LHCN-M2 (cell line): ENCODE results near the gene HSD17B10. TPM values are rescaled to one million over a fixed set of nuclear protein-coding genes. Genes with fewer than 3 reads are reported as not detected.
A peak's percentile ranks its signal among the peaks of the same experiment; 100 is the strongest.
"Not testable (repeated sequence)": the region's sequence is repeated elsewhere in the genome, so short reads cannot be mapped to it uniquely, and the experiment has no call there.

Source experiments
- DNase-seq: peaks from one replicate; pipeline ENCODE4 v3.0.0-alpha.2; 2012; ENCODE audit warnings: low read depth
- polyA plus RNA-seq: library from polyadenylated mRNA; unstranded; fragments of >200 nt; gene quantifications from one replicate; pipeline ENCODE4 v1.2.1, GENCODE V29; 2012; ENCODE audit warnings: missing spikeins
- total RNA-seq: library from RNA; depleted of rRNA; stranded (reverse); fragments of >200 nt; gene quantifications from 2 replicates; pipeline ENCODE4 v1.2.3, GENCODE V29; 2014; rRNA removed

The HSD17B10 gene
- total RNA-seq = 68.3 and 76.3 TPM in 2 replicates
- 123 TPM for polyA plus RNA-seq

DNA sequence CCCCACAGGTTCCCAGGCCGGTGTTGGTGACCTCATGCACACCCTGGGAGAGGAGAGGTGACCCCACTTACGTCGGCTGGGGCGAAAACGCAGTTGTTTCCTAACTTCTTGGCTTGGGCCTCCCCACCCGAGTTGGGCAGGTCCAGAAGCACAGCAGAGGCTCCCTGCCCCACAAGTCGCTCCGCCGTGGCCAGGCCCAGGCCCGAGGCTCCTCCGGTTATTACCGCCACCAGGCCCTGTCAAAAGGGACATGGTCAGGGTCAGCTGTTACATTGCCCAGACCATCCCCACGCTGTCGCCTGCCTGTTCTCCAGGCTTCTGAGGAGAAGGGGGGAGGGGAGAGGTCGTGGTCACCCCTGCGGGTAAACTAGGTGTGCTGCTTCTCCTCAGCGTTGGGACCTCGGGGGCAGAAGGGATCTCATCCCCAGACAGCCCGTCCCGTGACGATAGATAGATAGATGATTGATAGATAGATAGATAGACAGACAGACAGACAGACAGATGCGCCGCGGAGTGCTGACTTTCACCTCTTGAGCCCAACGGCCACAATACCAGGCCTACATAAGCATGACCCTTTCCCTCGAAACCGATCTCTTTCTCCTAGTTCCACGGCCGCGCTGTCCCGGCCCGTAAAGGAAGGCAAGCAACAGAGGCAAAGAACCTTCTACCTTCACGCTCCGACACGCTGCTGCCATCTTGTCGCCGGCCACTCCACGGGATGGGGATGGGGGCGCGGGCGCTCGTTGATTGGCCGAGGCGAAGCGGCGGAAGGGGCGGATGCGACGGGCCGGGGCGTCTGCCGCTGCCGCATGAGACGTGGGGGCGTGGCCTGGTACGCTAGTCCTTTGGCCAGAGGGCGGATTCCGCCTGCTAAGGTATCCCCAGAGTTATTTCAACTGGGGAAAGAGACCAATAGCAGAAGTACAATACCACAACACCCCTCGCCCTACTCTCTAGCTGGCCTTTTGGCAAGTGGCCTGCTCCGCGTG is at the start of gene HSD17B10:
Gene HSD17B10, minus strand, starts transcription at position 720 of the 989 bp plus-strand sequence. Its CDS starts 25 bp downstream, at position 695.
- peak; percentile 66 for DNase-seq

DNA sequence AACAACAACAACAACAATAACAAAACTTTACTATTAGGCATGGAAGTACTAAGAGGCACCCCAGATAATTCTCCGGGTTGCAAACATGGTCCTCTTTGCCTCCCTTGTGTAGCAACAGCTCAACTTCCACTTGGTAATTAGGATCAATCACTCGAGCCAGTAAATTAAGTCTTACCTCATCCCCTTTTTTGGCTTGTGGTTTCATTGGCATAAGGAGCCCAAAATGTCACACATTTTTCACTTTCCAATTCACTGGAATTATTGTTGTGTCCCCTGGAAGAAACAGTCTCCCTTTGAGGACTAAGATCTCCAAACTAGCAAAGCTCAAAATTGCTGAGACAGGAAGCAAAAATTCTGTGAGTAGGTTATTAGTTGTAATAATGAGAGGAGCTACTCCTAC is 49.2 kb upstream of the HSD17B10 start:
- no peak for DNase-seq

DNA sequence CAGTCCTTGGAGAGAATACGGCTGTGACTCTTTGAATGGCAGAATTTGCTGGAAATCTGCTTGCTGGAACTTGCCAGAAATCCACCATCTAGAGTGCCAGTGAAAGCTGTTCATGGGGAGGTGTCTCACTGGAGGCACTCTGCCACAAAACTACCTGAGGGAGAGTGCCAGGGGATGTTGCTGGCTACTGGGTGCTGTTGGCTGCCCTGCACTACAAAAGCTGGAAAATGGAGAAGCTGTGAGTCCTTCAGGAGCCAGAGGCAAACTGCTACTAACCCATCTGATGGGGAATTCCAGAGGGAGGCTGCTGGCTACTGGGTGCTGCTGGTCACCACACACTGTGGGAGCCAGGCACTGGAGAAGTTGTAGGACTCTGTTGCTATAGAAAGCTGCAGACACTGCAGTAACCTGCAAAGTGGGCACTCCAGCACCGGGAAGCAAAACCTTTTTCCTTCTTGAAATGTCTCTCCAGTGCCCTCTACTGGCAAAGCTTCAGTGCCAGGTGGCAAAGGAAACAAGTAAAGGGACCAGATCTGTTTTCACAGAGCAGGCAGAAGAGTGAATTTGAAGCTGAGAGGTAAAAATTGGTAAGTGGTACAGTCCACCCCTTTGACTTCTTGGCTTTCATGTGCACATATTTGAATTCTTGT is 47.8 kb upstream of the HSD17B10 start:
- peak; percentile 50 for DNase-seq

DNA sequence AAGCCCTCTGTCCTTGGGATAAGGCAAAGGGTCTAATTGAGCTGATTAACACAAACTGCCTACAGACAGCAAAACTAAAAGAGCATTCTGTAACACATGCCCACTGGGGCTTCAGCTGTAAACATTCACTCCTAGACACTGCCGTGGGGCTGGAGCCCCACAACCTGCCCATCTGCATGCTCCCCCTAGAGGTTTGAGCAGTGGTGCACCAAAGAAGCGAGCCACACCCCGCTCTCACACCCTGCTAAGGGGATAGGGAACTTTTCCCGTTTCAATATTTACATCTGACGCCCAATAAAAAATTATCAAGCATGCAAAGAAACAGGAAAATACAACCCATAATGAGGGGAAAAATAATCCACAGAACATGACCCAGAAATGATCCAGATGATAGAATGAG is 46.9 kb upstream of the HSD17B10 start:
- no peak for DNase-seq

DNA sequence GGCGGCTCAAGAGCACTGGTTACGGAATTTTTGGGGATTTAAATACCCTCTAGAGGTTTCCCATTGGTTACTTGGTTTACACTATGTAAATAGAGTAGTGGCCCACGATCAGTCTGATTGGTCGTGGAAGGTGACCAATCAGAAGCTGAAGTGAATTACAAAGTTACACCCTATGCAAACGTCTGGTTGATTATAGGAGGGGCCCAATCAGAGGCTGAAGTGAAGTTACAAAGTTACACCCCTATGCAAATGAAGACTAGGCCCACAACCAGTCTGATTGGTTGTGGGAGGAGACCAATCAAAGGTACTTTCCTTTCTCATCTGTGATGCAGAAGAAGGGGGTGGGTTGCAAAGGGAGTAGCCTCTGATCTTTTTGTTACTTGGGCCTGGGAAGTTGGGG is 45.1 kb upstream of the HSD17B10 start:
- peak; percentile 13 for DNase-seq

DNA sequence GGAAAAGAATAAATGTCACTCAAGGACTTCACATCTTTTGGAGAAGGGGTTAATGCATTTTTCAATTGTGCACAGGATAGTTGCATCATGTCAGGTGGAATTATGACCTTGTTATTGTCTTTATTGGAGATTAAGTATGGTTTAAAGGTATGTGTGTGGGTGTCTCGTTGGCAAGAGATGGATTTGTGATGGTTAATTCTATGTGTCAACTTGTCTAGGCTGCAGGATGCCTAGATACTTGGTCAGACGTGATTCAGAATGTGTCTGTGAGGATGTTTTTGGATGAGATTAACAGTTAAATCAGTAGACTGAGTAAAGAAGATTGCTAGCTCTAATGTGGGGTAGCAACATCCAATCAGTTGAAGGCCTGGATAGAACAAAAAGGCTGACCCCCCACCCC is 42.2 kb upstream of the HSD17B10 start:
- DNase-seq = peak; percentile 17

DNA sequence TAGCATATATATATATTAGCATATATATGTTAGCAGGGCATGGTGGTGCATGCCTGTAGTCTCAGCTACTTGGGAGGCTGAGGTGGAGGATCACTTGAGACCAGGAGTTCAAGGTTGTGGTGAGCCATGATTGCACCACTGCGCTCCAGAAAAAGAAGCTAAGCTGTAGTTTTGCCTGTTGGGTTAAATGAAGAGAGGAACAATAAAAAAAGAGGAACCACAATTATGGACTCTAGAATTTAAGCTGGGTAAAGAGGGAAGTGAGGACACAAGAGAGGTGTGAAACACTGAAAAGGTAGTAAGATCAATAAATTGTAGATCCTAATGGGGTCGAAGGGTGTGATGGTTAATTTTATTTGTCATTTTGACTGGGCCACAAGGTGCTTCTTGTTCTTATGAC is 40.5 kb upstream of the HSD17B10 start:
- no peak for DNase-seq

DNA sequence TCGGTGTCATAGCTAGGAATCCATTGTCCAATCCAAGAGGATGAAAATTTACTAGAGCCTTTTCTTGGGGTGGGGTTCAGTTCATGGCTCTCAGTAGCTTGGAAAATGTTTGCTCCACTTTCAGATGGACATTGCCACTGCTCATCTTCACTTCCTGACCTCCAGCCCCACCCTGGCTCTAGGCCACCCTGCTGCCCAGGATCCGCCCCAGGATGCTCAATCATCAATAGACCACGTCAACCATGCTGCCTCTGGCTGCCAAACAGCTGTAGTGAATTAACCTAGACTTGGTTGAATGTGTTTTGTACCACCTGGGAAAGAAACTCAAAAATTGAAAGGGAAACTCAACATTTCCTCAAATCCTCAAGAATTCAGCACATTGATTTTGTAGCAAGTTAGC is 37.2 kb upstream of the HSD17B10 start:
- no peak for DNase-seq

DNA sequence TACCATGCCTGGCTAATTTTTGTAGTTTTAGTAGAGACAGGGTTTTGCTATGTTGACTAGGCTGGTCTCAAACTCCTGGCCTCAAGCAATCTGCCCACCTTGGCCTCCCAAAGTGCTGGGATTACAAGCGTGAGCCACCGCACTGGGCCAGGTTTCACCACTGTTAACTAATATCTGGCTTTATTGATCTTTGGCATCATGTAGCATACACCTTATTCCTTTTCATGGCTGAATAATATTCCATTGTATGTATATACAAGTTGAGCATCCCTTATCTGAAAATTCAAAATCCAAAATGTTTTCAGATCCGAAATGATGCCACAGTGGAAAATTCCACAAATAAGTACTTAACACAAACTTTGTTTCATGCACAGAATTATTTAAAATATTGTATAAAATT is 34.5 kb upstream of the HSD17B10 start:
- DNase-seq = not testable (repeated sequence)

DNA sequence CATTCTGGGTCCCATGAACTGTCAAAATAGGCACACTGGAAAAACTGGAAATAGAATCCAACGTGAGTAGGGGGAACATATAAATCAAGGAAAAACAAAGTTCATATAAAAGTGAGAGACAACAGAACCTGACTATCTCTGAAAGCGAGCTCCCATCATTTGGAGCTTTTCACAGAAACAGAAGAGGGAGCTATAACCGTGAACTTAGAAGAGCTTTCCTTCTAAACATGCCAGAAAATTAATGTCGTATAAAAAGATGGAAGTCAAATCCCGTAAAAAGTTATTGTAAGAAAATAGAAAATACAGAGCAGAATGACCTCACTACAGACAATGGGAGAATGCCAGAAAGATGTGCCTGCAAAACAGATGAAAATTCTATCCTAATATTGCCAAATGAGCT is 23.9 kb upstream of the HSD17B10 start:
- DNase-seq = peak; percentile 34

DNA sequence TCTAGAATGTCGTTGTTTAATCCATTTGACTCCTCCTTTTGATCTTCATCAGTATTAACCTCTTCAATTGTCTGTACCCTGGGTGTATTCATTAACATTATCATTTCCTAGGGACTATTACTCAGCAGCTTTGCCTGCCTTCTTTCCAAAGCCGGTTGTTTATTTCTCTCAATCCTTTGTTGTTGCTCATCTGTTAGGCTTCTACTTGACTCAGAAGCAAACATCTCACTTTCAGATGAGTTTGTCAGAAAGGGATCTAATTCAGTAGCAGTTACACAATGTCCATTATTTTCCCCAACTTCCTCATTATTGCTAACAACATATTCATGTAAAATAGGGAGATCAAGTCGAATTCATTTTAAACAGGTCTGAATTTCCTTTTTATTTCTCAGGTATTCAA is 22.1 kb upstream of the HSD17B10 start:
- peak; percentile 61 for DNase-seq

DNA sequence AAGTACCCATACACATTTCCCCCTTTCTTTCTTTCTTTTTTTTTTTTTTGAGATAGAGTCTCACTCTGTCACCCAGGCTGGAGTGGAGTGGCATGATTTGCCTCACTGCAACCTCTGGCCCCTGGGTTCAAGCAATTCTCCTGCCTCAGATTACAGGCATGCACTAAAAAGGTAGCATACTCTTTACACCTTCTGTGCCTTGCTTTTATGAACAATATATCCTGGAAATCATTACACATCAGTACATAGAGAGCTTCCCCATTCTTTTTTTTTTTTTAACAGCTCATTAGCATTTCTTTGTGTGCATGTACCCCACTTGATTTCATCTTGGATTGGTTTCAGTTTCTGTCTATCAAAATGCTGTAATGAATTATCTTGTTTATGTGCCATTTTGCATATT is 18.6 kb upstream of the HSD17B10 start:
- no peak for DNase-seq

DNA sequence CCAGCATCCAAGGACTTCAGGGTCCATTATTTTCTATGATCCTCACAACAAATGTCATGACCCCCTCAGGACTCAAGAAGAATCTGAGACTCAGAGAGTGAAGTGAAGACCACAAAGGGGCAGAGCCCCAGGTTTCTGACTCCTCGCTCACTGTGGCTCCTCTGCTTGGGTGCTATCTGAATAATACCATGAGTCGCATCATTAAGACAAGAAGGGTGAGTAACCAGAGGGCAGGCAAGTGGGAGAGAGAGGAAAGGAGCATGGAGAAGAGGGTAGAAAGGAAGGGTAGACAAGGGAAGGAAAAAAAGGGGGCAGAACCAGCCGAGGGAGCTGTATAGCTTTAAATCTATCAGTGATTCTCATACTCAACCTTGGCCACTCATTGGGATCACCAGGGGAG is 15.5 kb upstream of the HSD17B10 start:
- DNase-seq = no peak

DNA sequence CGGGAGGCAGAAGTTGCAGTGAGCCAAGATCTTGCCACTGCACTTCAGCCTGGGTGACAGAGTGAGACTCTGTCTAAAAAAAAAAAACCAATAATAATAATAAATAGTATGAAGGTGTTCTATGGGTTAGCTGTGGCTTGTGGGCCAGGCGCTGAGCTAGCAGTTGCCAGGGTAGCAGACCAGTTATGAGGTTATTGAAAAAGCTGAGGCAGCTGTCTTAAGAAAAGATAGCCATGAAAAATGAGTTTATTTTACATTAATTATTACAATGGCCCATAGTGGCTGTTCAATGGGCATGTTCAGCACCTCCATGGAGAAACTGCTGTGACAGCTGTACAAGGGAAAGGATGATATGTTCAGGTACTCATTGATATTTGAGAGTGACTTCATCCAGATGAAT is 13.3 kb upstream of the HSD17B10 start:
- no peak for DNase-seq

DNA sequence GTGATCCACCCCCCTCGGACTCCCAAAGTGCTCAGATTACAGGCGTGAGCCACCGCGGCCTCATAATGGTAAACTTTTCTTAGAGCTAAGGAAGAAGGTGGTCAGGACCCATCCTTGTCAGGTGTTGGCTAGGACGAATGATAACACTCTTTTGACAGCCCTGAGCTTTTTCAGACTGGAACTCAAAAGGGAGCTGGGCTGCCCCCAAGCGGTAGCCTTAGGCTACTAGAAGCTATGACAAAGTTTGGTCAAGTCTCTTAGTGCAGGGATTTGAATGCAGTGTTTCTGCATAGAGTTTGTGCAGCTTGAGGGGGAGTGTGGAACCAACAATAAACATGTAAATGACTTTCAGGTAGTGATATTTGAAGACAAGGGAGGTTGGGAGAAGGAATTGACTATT is 11.8 kb upstream of the HSD17B10 start:
- DNase-seq = peak; percentile 26

DNA sequence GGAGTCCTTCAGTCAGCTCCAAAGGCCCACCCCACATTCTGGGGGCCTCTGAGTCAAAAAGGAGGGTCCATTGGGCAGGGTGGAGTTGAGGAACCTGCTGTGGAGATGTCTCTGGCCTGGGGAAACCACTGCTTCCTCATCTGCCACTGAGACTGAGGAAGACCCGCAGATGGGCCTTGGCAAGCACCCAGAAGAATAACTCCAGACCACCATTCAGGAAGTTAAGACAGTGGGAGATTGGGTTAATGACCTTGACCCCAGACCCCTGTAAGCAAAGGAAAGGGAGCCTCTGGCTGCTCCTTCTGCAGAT is 8.1 kb upstream of the HSD17B10 start:
- DNase-seq = no peak

DNA sequence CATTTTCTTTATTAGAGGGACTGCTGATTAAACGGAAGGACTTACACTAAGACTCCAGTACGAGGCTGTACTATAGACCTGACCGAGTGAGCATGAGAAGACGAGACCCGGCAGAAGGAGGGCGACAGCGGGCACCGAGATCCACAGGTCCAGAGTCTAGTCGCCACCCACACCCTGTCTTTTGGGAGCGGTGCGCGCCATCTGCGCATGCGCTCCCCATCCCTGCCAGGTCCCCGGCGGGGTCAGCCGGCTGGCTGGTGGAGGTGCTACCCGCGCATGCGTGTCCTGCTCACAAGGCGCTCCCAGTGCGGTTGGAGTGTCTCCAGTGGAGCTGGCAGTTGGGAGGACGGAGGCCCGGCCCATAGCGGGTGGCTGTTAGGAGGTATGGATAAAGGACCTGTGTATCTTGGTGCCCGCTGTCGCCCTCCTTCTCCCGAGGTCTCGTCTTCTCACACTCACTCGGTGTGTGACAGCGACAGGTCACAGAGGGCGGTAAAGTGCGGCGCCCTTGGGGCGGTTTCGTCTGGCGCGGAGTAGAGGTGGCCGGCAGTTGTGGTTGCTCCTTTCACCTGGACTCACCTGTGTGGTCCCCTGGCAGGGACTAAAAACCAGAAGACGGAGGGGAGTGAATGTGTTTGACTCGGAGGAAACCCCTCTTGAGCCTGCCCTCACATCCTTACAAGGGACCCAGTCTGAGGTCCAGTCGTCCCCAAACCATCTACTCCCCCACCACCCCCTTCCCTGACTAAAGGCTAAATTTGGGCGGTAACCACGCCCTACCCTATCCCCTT is 7.6 kb upstream of the HSD17B10 start:
- DNase-seq = peak; percentile 59

DNA sequence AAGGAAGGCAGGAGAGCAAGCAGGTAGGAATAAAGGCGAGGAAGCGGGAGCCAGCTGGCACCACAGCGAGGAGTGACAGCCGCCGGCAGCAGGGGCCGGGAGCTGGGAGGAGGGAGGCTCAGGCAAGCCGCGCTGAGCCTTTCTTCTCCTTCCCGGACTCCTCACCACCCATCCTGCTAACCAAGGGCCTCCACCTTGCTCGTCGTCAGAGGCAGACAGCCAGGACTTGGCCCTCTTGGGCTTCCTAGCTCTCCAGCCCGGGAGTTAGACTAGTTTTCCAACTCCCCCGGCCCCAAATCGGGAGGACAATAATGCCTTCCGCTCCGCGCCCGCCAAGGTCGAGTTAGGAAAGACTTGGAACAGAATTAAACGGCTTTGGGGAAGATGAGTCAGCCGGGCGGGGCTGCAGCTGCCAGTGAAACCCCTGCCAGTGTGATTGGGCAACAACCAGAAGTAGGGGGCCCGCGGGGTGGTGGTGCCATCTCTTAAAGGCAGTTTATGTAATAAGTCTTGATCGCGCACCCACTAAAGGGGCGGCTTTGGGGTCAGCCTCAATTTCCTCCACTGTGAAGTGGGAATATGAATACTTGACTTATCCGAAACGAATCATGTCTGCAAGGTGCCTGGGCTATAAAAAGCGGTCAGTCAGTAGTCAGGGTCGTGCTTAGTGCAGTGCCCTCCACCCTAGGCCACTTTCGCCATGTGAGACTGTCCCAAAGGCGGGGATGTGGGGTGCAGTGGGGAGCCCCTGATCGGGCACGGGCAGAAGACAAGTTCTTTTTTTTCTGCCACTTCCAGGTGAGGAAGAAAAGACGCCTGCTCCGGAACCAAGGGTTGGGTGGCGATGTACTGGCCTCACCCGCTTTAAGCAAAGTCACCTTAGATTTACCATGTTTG is 6.7 kb upstream of the HSD17B10 start:
- peak; percentile 69 for DNase-seq

DNA sequence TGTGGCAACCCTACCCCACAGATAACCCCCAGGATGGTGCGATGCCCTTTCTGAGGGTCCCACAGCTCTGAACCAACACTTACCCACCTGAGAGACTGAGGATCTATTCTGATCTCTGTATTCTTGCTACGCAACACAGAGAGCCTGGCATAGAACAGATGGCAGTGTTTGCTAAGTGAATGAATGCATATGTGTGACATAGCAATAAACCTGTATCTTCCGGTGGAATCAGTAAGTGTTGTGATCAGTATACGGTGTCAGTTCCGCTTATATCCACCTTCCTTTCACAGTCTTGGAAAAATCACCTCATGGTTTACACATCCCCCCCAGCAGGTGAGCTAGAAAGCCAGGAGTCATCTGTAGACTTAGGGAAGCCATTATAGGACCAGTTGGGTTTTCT is 5.9 kb upstream of the HSD17B10 start:
- DNase-seq = no peak

DNA sequence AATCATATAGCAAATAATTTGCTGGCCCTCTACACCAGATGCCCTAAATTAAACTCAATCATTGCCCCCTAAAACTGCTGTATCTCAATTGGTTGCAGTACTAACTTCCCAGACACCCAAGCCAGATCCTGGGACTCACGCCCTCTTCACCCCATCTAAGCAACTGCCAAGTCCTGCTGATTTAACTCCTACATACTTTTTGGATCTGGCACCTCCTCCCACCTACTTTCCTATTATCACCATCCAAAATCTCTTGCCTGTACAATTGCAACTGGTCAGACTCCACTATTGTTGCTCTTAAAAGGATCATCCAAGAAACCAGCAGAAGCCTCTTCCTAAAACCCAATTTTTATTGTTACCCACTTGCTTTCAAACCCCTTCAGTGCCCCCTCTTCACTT is 4.7 kb upstream of the HSD17B10 start:
- DNase-seq = no peak

DNA sequence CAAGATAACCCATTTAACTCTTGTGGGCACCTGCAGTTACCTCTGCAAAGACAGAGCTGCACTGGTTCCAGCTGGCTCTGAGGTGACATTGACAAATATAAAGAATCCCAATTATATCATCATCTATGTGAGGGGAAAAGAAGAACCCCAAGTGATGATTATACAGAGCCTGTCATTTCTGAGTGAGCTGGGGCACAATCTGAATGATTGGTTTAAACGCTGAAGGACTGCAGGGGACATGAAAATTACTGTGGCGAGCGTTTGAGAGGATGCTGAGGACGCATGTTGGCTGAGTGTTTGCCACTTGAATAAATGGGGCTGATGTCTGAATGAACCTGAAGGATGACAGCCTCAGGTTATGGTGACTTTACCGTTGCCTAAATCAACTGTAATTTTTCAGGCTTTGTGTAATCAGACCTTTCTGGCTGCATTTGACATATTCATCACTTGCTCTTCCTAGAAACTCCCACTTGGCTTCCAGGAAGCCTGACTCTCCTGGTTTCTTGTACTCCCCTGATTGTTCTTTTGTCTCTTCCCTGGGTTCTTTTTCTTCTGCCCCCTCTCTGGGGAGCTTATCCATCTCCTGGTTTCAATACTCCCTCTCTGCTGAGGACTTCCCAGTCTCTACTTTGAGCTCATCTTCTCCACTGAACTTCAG is 4.1 kb upstream of the HSD17B10 start:
- no peak for DNase-seq
